NCI-H128 (cell line): ENCODE measurements around the gene EPB41L4B.

Source experiments
- DNase-seq: peaks from one replicate; lab custom pipeline; 2025; ENCODE audit not compliant: unreplicated experiment; lab: John Stamatoyannopoulos, UW

Gene EPB41L4B

GRCh38 chr9:109167716-109168115, 153.1 kb downstream of the EPB41L4B start:
- no peak for DNase-seq

GRCh38 chr9:109166771-109167601, 153.9 kb downstream of the EPB41L4B start, which contains the start of gene FRRS1L:
Gene FRRS1L, minus strand, starts transcription at chr9:109167249. Its CDS starts 111 bp downstream, at chr9:109167138.
- no peak for DNase-seq

DNA sequence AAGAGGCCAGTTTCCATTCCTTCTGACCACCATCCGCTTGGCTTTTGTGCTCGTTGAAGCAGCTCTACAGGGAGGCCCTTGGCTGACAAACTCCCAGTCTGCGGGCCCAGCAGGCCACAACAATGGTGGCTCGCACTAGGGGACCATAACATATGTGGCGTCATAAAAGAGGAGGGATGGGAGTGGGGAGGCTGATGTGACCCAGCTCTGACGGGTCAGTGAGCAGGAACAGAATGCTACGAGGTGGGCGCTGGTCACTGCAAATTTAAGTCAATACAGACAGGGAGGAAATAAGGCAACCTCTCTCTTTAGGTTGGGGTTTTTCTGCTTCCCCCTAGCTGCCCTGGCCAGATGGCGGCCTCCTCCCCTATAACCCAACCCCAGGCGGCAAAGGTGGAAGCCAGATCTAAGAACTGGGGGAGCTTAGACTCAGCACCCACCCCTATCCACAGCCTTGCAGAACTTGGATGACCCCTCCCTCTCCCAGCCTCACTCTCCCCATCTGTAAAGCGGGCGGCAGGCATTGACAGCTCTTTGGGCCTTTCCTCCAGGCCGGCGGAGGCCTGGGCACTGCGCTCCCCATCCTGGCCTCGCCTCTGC, 154.6 kb downstream of the EPB41L4B start:
- DNase-seq, result no peak

GRCh38 chr9:109164042-109164441, 156.8 kb downstream of the EPB41L4B start:
- DNase-seq, result no peak

GRCh38 chr9:109163194-109163593, 157.7 kb downstream of the EPB41L4B start:
- DNase-seq, result no peak

DNA sequence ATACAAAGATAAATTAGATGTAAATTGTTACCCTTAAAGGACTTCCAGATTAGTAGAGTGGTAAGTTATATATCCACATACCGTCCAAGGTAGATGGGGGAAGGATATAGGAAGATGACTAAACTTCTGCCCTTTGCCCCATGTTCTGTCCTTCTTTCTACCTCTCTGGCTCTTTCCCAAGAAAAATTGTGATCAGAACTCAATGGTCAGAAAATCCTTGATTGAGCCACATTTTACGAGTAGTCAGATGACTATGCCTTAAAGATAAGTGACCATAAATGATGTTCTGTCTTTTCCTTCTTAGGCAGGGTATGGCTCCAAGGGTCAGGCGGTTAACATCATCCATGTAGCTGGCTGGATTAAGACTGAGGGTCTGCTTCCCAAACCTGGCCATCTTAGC, 158.2 kb downstream of the EPB41L4B start:
- no peak for DNase-seq

- no peak for DNase-seq
These were observed 159.4 kb downstream of the EPB41L4B start for GRCh38 chr9:109161471-109161870.

GRCh38 chr9:109159583-109159982, 161.3 kb downstream of the EPB41L4B start:
- no peak for DNase-seq

- DNase-seq, result no peak
These were observed 162.2 kb downstream of the EPB41L4B start for GRCh38 chr9:109158651-109159050.

DNA sequence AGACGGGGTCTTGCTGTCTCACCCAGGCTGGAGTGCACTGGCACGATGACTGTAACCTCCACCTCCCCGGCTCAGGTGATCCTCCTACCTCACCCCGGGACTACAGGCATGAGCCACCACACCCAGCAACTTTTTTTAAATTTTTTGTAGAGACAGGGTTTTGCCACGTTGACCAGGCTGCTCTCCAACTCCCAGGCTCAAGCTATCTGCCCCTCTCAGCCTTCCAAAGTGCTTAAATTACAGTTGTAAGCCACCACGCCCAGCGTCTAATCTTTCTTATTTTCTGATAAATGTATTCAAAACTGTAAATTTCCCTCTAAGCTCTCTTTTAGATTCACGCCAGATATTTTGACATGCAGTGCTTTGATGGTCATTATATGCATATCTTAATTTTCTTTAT, 164.2 kb downstream of the EPB41L4B start:
- no peak for DNase-seq

DNA sequence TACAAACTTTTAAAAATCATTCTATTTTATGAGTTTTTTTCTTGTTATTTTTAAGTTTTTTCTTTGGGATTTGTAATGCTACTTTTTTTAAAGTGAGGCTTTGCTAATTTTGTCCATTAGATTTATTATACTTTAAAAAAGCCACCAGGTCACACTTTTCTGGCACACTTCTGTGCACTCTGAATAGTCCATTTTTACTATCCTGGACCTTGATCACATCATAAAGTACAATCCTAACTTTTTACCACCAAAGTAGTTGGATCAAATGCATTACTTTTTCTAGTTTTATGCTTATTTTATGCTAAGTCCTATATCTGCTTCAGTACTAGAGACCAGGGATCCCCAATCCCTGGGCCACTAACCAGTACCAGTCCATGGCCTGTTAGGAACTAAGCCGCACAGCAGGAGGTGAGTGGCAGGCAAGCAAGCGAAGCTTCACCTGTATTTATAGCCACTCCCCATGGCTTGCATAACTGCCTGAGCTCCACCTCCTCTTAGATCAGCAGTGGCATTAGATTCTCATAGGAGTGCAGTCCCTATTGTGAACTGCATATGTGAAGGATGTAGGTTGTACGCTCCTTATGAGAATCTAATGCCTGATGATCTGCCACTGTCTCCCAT, 169.8 kb downstream of the EPB41L4B start:
- no peak for DNase-seq

GRCh38 chr9:109149722-109150121, 171.1 kb downstream of the EPB41L4B start:
- no peak for DNase-seq

- no peak for DNase-seq
These were observed 171.8 kb downstream of the EPB41L4B start for GRCh38 chr9:109149089-109149488.

DNA sequence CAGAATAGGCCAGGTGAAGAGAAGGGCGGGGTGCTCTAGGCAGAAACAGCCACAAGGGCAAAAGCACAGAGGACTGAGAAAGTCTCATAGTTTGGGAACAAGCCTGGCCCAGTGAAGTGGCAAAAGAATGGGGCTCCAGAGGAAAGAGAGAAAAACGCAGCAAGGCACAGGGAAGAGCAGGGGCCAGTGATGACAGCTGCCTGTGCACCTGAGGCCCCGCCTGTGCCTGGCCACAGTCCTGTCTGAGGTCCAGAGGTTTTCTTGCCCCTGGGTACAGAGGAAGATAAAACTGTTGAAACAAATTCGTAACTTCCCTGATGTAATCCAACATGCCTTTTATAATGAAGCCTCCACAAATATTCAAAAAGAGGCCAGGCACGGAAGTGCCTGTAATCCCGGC, 175.8 kb downstream of the EPB41L4B start:
- no peak for DNase-seq

DNA sequence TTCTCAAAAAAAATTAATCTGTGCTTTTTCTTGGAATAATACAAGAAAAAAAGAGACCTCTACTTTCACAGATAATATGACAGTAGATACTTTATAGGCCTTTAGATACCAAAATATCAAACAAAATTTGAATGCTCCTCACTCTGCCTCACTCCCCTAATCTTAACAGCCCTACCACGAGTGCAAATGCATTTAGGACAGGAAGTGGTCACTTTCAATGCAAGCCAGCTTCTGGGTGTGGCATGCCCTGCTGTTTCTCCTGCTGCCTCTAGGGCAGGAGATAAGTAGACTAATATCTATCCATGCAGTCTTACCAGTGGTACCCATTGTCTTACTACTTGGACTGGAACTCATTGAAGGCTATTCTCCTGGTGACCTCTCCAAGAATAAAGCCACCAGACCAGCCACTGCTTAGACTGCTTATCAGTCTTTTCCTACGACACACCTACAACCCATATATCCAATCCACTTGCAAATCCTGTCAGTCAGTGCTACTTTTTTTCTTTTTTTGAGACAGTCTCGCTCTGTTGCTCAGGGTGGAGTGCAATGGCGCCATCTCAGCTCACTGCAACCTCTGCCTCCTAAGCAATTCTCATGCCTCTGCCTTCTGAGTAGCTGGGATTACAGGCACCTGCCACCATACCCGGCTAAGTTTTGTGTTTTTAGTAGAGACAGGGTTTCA, 176.8 kb downstream of the EPB41L4B start:
- no peak for DNase-seq

GRCh38 chr9:109141375-109141774, 179.5 kb downstream of the EPB41L4B start:
- DNase-seq, result no peak

- no peak for DNase-seq
These were observed 181.0 kb downstream of the EPB41L4B start for GRCh38 chr9:109139851-109140250.

GRCh38 chr9:109138421-109138820, 182.4 kb downstream of the EPB41L4B start:
- no peak for DNase-seq

DNA sequence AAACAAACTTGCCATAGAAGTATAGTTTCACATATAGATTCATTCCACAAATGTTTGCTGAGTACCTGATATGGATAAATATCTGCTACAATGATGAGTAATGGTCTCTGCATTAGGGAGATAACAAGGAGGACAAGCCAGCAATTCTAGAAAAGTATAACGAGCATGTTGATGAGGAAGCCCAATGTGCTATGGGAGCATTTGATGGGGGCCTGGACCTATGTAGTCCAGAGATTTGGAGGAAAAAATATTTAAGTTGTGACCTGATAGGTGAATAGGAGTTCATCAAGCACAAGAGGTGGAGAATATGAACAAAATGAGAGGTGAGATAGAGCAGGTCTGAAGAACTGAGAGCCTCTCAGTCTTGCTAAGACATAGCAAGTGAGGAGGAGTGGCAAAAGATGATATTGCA, 186.7 kb downstream of the EPB41L4B start:
- DNase-seq, result no peak

- no peak for DNase-seq
These were observed 187.3 kb downstream of the EPB41L4B start for GRCh38 chr9:109133533-109133932.

GRCh38 chr9:109132567-109133021, 188.3 kb downstream of the EPB41L4B start:
- DNase-seq, result no peak
